Activated T-cell treated with anti-CD3 and anti-CD28 coated beads for 1 hour (primary cell): ENCODE data around the gene SRP19.
"Not testable (repeated sequence)": the region's sequence is repeated elsewhere in the genome, so short reads cannot be mapped to it uniquely, and the experiment has no call there.

Experiments
- DNase-seq: peaks from one replicate; pipeline ENCODE4 v3.0.0-alpha.2; 2020; ENCODE audit warnings: low read depth

Gene SRP19

DNA sequence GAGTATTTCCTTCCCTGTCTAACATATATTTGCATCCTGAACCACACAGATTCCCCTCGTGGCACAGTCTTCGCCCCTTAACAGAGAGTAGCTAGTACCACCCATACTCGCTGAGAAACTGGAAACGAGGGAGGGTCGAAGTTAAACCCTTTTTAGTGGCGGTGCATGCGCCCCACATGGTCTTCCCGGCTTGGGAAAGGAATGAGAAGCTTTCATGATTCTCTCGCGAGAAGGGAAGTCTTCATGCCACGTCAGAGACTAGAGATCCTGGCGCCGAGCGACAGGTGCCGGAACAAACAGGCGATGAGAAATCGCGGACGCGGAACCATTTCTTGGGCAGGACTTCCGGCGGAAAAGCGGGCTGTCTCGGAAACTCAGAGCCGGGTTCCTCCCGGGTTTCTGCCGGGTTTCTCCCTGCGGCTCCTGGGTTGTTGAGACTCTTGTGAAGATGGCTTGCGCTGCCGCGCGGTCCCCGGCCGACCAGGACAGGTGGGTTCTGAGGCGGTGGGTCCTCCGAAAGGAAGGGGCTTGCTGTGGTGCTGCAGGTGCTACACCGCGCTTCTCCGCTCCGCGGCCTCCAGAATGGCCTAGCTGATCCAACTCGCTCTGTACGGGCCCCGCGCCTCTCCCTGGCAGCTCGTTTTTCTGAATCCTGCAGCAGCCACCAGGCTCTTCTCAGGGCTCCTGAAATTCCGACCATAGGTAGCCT lies at the start of gene SRP19:
TSS of gene SRP19 (plus strand) at position 359 of the 709 bp plus-strand sequence. CDS start at position 449, 90 bp downstream.
- peak; percentile 82 for DNase-seq

GRCh38 chr5:112812549-112812948 lies 48.5 kb upstream of the SRP19 start:
- DNase-seq = no peak

DNA sequence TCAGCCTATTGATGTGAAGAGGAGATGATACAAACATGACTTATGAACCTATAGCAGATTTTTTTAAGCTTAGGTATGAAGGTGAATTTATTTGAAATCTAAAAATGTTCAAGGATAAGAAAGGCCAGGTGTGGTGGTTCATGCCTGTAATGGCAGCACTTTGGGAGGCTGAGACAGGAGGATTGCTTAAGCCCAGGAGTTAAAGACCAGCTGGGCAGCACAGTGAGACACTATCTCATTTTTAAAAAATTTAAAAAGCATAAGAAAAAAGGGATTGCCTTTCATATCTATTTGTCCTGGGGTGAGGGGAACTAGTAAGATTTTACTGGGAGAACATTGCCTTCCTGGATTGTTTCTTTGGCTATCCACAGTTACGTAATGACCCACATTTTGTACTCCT lies 40.8 kb upstream of the SRP19 start:
- DNase-seq = no peak

DNA sequence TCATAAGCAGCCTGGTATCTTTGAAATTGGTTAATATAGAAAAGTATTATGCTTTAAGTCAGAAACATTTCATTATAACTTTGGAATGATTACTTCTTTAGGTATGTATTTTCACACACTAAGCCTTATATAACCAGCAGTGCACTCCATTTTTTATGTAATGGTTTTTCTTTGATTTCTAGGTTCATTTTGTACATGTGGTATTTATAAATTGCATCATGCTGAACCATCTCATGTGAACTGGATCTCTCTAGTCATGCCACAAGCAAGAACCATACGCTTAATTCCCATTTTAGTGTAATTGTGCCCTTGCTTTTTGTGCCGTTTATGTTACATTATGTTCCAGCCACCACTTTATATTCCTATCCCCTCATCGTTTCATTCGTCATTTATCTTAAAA lies 38.6 kb upstream of the SRP19 start:
- DNase-seq = no peak

DNA sequence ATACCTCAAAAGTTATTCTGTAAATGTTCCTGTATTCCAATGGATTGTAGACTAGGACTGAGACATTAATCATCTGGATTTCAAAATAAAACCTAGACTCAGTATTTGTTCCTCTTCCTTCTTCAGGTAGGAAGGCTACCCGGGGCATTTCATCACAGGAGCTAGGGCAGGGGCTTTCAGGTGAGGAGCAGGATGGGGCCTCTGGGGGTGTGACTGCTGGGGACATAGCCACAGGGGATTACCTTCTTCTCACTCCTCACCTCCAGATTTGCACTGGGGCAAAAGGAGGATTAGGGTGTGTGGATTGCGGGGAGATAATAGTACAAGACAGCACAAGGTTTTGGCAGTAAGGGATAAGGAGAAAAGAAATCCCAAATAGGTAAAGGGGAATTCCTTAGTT lies 37.9 kb upstream of the SRP19 start:
- DNase-seq = no peak

GRCh38 chr5:112823656-112824055 lies 37.4 kb upstream of the SRP19 start:
- no peak for DNase-seq

DNA sequence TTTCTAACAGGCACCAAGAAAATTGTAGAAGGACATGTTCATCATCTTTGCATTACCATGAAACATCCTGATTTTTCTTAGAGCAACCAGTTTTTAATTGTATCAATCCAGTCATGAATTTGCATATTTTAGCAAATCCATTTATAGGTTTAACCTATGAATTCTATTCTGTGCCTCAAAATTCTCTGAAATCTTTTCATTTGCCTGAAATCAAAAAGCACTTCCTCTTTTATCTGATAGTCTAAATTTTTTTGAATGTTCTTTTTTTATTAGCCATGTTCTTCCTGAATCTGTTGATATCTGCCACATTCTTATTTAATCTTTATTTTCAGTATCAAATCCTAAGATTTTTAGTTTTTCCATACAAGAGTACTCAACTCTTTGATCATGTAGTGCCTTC lies 36.9 kb upstream of the SRP19 start:
- no peak for DNase-seq

- DNase-seq = no peak
These were observed 30.7 kb upstream of the SRP19 start for GRCh38 chr5:112830378-112830777.

- DNase-seq = no peak
These were observed 27.1 kb upstream of the SRP19 start for GRCh38 chr5:112833971-112834370.

GRCh38 chr5:112844489-112844888 lies 16.6 kb upstream of the SRP19 start:
- DNase-seq = no peak

DNA sequence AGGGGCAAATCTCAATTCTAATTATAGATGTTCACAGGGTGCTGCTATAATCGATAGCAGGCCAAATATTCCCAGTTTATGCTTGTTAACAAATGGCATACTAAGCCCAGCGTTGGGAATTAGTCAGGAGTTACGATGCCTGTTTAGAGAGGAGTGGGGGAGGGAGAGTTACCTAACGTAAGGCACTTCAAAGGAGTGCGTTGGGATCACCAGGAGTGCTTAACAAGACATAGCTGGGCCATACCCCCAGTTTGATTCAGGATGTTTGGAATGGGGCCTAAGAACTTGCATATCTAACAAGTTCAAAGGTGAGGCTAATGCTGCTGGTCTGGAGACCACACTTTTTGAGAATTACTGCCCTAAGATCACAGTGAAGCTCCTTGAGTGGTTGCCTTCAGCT lies 14.5 kb upstream of the SRP19 start:
- no peak for DNase-seq

- no peak for DNase-seq
These were observed 13.8 kb upstream of the SRP19 start for GRCh38 chr5:112847306-112847705.

GRCh38 chr5:112848116-112848811 lies 12.8 kb upstream of the SRP19 start:
- DNase-seq = no peak

GRCh38 chr5:112849912-112850311 lies 11.2 kb upstream of the SRP19 start:
- DNase-seq = no peak

- no peak for DNase-seq
These were observed 6.4 kb upstream of the SRP19 start for GRCh38 chr5:112854651-112855050.

DNA sequence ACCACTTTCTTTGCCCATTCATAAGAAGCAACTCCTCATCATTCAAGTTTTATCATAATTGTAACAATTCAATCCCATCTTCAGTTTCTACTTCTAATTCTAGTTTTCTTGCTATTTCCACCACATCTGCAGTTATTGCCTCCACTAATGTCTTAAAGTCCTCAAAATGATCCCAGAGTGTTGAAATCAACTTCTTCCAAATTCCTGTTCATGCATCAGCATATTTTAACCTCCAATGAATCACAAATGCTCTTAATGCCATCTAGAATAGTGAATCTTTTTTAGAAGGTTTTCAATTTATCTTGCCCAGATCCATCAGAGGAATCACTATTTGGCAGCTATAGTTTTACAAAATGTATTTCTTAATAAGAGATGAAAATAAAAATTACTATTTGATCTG lies 3.2 kb upstream of the SRP19 start:
- DNase-seq = no peak

GRCh38 chr5:112860571-112860928 lies 537 bp upstream of the SRP19 start:
- not testable (repeated sequence) for DNase-seq

GRCh38 chr5:112861638-112861985 lies 525 bp downstream of the SRP19 start:
- no peak for DNase-seq

GRCh38 chr5:112862085-112862484 lies 998 bp downstream of the SRP19 start:
- DNase-seq = no peak

GRCh38 chr5:112863549-112863948 lies 2.5 kb downstream of the SRP19 start:
- DNase-seq = no peak

GRCh38 chr5:112865128-112865527 lies 4.0 kb downstream of the SRP19 start:
- DNase-seq = no peak

DNA sequence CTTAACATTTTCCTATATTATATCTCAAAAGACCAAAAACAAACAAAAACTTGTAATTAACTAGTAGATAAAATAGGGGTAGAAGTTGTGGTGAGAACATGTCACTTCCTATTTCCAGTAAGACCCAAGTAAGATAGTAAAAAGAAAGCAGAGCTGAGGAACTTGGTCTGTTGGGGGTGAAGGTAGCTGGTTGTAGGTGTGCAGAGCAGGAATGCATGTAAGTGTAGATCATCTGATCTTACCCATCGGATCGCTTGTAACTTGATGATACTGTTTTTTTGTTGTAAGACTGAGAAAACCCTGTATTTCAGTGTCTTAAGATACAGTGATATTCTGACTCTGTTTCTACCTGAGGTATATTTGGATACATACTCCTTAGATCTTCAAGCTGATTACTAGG lies 5.7 kb downstream of the SRP19 start:
- no peak for DNase-seq

GRCh38 chr5:112867411-112867810 lies 6.3 kb downstream of the SRP19 start:
- no peak for DNase-seq

- no peak for DNase-seq
These were observed 8.9 kb downstream of the SRP19 start for GRCh38 chr5:112869948-112870347.
